Left kidney (tissue), 2 donors: ENCODE data around the gene ANO7. TPM values are rescaled to one million over a fixed set of nuclear protein-coding genes. Genes with fewer than 3 reads are reported as not detected.
"Not testable (repeated sequence)": the region's sequence is repeated elsewhere in the genome, so short reads cannot be mapped to it uniquely, and the experiment has no call there.

ENCODE experiments used
- DNase-seq: peaks from one replicate; pipeline ENCODE4 v3.0.0-alpha.2; 2013
- polyA plus RNA-seq: library from polyadenylated mRNA; unstranded; fragments of 120-200 nt; gene quantifications from one replicate; pipeline ENCODE4 v1.2.1, GENCODE V29; 2013; ENCODE audit not compliant: insufficient read length

ANO7 gene
- polyA plus RNA-seq, 1 donor: 2.5 TPM

DNA sequence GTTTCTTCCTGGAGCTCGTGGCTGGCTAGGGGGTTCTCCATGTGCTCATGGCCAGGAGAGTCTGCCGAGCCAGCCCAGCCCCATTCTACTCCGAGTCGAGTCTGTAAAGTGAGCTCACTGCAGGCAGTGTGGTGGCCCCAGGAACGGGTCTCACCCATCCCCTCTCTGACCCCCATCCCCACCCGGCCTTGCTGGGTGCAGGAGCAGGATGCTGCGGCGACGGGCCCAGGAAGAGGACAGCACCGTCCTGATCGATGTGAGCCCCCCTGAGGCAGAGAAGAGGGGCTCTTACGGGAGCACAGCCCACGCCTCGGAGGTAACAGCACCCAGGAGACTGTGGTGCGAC is 1.4 kb downstream of the ANO7 start:
- DNase-seq: no peak

- no peak for DNase-seq
These were observed 2.0 kb downstream of the ANO7 start for GRCh38 chr2:241190291-241190981.

DNA sequence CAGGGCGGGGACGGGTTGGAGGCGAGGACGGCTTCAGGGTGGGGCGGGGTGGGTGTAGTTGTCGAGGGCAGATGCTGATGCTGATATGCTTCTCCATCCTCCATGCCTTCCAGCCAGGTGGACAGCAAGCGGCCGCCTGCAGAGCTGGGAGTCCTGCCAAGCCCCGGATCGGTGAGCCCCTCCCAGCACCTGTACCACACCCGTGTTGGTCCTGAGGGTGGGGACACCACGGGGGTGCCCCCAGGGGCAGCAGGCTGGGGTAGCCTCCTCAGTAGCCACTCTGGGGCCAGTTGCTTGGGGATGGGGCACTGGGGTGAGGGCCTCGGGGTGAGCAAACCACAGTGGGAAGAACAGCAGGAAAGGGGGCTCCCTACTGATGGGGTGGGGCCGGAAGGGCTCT is 2.6 kb downstream of the ANO7 start:
- DNase-seq: no peak

GRCh38 chr2:241193271-241193670 is 4.8 kb downstream of the ANO7 start:
- DNase-seq: no peak

DNA sequence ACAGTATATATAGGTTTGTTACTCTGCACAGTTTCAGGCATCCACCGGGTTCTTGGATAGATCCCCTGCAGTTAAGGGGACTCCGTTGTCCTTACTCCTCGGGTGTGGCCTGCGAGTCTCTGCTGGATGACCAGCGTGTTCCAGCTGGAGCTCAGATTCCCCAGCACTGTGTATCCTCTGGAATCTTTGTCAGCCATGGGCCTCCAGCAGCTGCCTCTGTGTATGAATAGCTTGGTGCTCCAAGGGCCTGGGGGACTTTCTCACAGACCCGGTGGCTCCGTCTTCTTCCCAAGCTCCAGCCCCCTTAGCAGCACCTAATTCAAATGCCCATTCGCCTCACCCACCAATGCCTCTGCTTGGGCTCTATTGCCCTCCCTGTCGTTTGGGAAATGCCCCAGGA is 6.3 kb downstream of the ANO7 start:
- no peak for DNase-seq

DNA sequence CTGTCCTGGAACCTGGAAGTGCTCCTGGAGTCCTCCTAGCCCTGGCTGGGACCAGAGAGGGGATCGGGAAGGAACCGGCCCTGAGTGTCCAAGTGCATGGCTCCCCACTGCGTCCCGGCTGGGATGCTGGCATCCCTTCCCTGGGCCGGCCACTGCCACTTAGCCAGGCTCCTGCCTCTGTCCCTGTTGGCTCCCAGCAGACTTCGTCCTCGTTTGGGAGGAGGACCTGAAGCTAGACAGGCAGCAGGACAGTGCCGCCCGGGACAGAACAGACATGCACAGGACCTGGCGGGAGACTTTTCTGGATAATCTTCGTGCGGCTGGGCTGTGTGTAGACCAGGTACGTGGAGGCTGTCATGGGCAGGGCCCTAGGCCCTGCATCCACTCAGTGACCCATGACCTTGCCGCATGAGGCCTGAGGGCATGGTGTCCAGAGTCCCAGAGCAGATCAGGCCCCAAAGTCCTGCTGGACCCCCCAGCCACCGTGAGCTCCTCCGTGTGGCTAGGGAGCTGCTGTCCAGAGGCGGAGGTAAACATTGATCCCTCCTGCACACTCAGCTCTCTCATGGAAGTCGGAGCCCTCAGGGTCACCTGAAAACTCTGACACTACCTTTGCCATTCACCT is 7.1 kb downstream of the ANO7 start:
- DNase-seq: no peak

DNA sequence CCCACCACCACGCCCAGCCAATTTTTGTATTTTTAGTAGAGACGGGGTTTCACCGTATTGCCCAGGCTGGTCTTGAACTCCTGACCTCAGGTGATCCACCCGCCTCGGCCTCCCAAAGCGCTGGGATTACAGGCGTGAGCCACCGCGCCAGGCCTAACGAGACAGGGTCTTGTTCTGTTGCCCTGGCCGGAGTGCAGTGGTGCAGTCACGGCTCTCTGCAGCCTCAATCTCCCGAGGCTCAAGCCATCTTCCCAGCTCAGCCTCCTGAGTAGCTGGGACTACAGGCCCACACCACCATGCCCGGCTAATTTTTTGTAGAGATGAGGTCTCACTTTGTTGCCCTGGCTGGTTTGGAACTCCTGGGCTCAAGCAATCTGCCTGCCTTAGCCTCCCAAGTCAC is 8.8 kb downstream of the ANO7 start:
- DNase-seq: not testable (repeated sequence)

GRCh38 chr2:241197947-241198346 is 9.5 kb downstream of the ANO7 start:
- no peak for DNase-seq

DNA sequence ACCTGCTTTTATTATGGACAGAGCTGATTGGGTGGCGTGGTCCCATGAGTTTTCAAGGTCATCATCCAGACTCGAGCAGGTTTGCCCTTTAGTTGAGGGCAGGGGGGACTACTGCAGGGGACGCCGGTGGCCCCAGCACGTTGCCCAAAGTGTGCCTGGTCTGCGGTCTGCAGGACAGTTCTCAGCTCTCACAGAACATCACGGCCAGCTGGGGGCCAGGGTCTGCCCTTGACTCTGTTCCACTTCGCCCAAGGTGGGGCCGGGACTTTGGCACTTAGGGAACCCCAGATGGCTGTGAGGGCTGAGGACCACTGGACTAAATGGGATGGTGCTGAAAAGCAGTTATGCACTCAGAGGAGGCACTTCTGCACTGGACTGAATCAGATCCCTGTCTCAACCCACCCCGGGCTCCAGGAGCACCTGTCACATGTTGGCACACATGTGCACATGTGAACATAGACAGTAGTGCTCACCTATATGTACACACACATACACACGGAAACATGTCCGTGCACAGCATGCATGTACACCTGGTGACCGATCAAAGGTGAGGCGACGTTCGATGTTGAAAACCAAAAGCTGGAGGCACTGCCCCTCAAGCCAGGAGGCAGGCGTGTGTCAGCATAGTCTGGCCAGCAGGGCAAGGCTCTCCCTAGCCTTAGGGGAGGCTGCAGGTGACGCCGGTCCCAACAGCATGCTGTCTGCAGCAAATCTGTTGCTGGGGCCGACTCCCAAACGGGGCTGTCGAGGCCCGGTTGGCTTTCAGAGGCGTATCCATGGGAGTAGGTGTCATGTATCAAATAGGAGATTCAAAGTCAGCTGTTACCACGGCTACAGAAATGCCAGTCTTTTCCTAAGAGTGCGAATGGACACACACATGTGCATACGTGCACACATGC is 10.2 kb downstream of the ANO7 start:
- no peak for DNase-seq

GRCh38 chr2:241199286-241199685 is 10.8 kb downstream of the ANO7 start:
- no peak for DNase-seq

GRCh38 chr2:241199897-241200821 is 11.7 kb downstream of the ANO7 start:
- no peak for DNase-seq

DNA sequence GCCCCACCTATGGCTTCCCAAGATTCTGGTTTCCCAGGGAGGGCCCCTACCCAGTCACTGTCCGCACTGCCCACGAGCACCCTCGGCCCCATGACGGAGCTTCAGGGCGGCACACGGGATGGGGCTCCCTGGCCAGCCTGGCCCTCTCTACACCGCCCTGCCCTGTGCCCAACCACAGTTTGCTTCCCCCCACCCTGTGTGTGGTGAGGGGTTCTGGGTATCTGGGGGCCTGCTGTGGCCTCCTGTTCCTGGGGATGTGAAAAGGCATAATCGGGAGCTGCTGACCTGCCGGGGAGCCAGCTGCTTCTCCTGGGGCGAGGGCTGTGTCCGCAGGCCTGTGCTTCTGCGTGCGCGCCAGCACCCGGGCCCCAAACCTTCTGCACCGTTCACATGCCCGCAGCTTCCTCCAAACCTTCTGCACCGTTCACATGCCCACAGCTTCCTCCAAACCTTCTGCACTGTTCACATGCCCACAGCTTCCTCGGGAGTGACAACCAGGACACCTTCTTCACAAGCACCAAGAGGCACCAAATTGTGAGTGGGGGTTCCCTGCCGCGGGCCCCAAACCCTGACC is 12.4 kb downstream of the ANO7 start:
- DNase-seq: no peak

DNA sequence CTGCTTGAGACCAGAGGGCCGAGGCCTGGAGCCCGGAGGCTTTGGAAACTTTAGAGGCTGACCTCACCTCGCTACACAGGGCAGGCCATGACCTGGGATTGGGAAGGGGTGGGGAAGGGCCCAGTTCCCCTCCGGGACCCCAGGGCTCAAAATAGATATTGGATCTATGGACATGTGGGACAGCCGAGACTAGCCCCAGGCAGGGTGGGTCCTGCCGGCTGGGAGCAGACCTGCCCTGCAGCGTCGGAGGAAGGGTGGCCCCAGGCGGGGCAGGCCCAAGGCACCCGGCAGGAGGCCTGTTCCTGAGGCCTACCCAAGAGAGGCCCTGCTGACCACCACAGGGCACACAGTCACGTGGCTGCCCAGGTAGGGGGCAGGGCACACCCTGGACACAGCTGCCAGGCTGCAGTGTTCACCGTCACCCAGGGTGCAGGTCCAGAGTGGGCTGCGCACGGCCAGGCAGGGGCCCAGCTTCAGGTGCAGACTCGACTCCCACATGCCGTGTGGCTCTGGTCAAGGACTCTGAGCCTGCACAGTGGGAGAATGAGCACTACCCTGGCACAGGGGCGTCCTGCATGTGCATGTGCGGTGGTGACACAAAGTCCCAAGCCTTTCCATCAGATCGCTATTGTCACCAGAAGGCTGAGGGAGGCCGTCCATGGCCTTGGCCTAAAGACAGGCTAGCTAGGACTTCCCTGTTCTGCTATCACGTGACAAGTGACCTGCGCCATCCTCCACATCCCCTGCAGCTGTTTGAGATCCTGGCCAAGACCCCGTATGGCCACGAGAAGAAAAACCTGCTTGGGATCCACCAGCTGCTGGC is 13.2 kb downstream of the ANO7 start:
- no peak for DNase-seq

DNA sequence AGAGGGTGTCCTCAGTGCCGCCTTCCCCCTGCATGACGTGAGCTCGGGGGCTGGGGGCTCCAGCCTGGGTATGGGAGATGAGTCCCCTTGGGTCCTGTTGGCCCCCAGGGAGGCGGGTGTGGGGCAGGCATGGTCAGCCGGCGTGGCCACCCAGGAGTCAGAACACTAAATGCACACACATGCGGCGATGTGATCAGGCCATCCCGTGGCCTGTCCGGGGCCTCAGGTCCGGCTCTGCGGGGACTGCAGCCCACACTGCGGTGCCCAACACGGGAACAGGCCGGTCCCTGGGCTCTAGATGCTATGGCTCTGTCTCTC is 13.8 kb downstream of the ANO7 start:
- DNase-seq: no peak

- DNase-seq: no peak
These were observed 14.2 kb downstream of the ANO7 start for GRCh38 chr2:241202681-241203080.

- no peak for DNase-seq
These were observed 14.9 kb downstream of the ANO7 start for GRCh38 chr2:241203218-241204009.

DNA sequence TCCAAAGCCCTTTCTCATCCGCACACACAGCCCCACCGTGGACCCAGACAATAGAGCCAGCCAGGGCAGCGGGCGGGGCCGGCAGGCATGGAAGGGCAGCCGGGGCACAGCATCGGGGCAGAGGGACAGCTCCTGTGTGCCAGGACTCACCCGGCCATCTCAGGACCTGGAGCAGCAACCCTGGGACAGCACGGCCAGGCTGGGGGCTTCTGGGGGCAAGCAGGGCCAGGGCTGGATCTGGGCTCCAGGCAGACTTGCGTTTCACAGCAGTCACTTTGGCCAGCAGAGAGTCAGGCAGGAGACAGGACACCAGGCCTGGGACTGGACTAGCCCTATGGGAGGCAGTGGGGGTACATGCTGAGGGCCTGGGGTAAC is 15.5 kb downstream of the ANO7 start:
- no peak for DNase-seq

DNA sequence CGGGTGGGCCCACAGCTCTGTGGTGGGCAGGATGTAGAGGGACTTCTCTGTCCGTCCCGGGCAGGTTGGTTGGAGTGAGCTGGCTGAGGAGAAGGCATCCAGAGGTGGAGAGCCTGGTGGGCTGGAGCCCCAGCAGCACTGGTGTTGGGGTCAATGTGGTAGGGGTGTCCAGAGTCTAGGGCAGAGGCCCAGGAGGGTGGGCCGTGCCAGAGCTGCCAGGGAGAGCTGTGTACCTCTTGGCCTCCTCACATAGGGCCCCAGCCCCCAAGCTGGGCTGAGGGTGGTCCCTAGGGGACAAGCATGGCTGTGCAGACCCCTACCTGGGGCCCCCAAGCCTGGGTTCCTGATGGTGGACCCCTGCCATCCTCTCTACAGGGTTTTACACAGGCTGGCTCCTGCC is 16.0 kb downstream of the ANO7 start:
- no peak for DNase-seq

- DNase-seq: no peak
These were observed 16.6 kb downstream of the ANO7 start for GRCh38 chr2:241205086-241205485.

DNA sequence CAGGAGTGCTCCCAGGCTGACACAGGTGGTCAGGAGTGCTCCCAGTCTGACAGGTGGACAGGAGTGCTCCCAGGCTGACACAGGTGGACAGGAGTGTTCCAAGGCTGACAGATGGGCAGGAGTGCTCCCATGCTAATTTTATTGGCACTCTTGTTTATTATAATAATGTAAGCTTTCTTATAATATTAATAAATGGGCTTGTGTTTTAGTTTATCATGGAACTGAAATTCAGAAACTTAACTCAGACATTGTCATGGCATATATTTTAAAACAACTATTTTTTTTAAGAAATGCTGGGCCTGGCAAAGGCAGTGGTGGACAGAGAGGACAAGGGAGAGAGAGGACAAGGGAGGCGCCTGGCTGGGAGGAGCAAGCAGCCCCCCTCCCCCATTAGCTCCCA is 18.7 kb downstream of the ANO7 start:
- DNase-seq: no peak
